Endothelial cell of umbilical vein (primary cell): ENCODE measurements around the gene GNB1. TPM values are rescaled to one million over a fixed set of nuclear protein-coding genes. Genes with fewer than 3 reads are reported as not detected.
A peak's percentile ranks its signal among the peaks of the same experiment; 100 is the strongest.

ENCODE experiments used
- BruUV-seq: library from RNA; stranded (reverse); fragments of 400-500 nt; replicated peaks from 2 replicates; lab custom pipeline; 2021; lab: Mats Ljungman, UMichigan
- CTCF ChIA-PET: fragments of 300-600, 350-600 bp; sonication (Branson Sonifier 250); formaldehyde crosslinking; loops from one replicate; lab custom pipeline; 2021; ENCODE audit warnings: antibody characterized with exemption, inconsistent platforms; lab: Charles Lee
- POLR2A ChIA-PET: fragments of 300-600, 350-600 bp; sonication (Branson Sonifier 250); formaldehyde crosslinking; loops from one replicate; lab custom pipeline; 2021; ENCODE audit warnings: antibody characterized with exemption, inconsistent platforms; lab: Charles Lee
- DNase-seq: peaks from one replicate; pipeline ENCODE4 v3.0.0-alpha.2; 2011; ENCODE audit warnings: low read depth, low spot score
- FAIRE-seq: peaks from 2 replicates; lab custom pipeline; 2011; peaks lifted over from hg19 to GRCh38; lab: Jason Lieb, UNC
- H2AFZ ChIP-seq: 2 replicates; pipeline ENCODE4 v1.6.0; 2012; ENCODE audit warnings: low read depth, low read length, control low read depth, inconsistent platforms
- H3K27ac ChIP-seq: 2 replicates; pipeline ENCODE4 v1.5.1; 2011; ENCODE audit warnings: low read depth, mild to moderate bottlenecking, control low read depth, low read length, moderate library complexity; ENCODE audit not compliant: insufficient read depth
- H3K27me3 ChIP-seq, 2 experiments: 2 replicates each; pipeline versions ENCODE4 v1.6.0 to v1.6.1; 2011; ENCODE audit warnings: low read length in 2 of 2, mixed read lengths in 1 of 2; ENCODE audit not compliant: control insufficient read depth in 2 of 2, insufficient read depth in 2 of 2
- H3K36me3 ChIP-seq, 2 experiments: 2 replicates in 1 of 2; 3 replicates in 1 of 2; pipeline ENCODE4 v1.5.1; 2011; ENCODE audit warnings: low read length in 2 of 2, mild to moderate bottlenecking in 1 of 2, moderate library complexity in 1 of 2; ENCODE audit not compliant: control insufficient read depth in 2 of 2, insufficient read depth in 2 of 2; ENCODE audit errors: extremely low read depth in 1 of 2
- H3K4me1 ChIP-seq: 3 replicates; pipeline ENCODE4 v1.5.1; 2011; ENCODE audit warnings: mild to moderate bottlenecking, low read length; ENCODE audit not compliant: control insufficient read depth, insufficient read depth; ENCODE audit errors: extremely low read depth
- H3K4me2 ChIP-seq: 2 replicates; pipeline ENCODE4 v1.6.1; 2011; ENCODE audit warnings: low read length, control low read depth, mixed read lengths; ENCODE audit not compliant: insufficient read depth
- H3K4me3 ChIP-seq, 3 experiments: fragments of 200-600 bp in 1 of 3; sonication (generic), shearing (Covaris generic) in 1 of 3; replicated peaks in 1 of 3; 2 replicates each; pipeline ENCODE4 v1.5.1; 2011 to 2016; ENCODE audit warnings: control low read depth in 3 of 3, low read length in 3 of 3, mild to moderate bottlenecking in 2 of 3, inconsistent platforms in 1 of 3, low read depth in 1 of 3, moderate library complexity in 1 of 3; ENCODE audit not compliant: insufficient read depth in 1 of 3
- H3K79me2 ChIP-seq: 2 replicates; pipeline ENCODE4 v1.6.0; 2012; ENCODE audit warnings: low read length, inconsistent platforms; ENCODE audit not compliant: control insufficient read depth, insufficient read depth
- H3K9ac ChIP-seq: replicated peaks from 2 replicates; pipeline ENCODE3; 2011; ENCODE audit warnings: low read length, control low read depth; ENCODE audit not compliant: insufficient read depth; ENCODE audit errors: extremely low read depth
- H3K9me1 ChIP-seq: replicated peaks from 3 replicates; pipeline ENCODE4 v1.6.0; 2011; ENCODE audit warnings: mild to moderate bottlenecking, low read length; ENCODE audit not compliant: control insufficient read depth, insufficient read depth; ENCODE audit errors: extremely low read depth
- H3K9me3 ChIP-seq: replicated peaks from 2 replicates; pipeline ENCODE4 v1.5.1; 2012; ENCODE audit warnings: low read length, inconsistent platforms; ENCODE audit not compliant: control insufficient read depth, insufficient read depth
- H4K20me1 ChIP-seq: replicated peaks from 2 replicates; pipeline ENCODE3; 2011; ENCODE audit warnings: mild to moderate bottlenecking, low read length; ENCODE audit not compliant: control insufficient read depth, insufficient read depth; ENCODE audit errors: extremely low read depth
- EZH2 ChIP-seq: IDR thresholded peaks from 2 replicates; pipeline ENCODE4 v1.6.1; 2012; ENCODE audit warnings: borderline replicate concordance, low read depth, mild to moderate bottlenecking, moderate library complexity, low read length, inconsistent platforms; ENCODE audit not compliant: severe bottlenecking
- FOS ChIP-seq: IDR thresholded peaks from 2 replicates; pipeline ENCODE4 v1.6.1; 2011; ENCODE audit warnings: mild to moderate bottlenecking, low read length, moderate library complexity, borderline replicate concordance; ENCODE audit not compliant: insufficient read depth
- GATA2 ChIP-seq: IDR thresholded peaks from 2 replicates; pipeline ENCODE4 v1.7.0; 2011; ENCODE audit warnings: low read depth, mild to moderate bottlenecking, moderate library complexity, mixed read lengths, low read length; ENCODE audit not compliant: insufficient read length, insufficient read depth
- JUN ChIP-seq: IDR thresholded peaks from 2 replicates; pipeline ENCODE4 v1.6.1; 2011; ENCODE audit warnings: borderline replicate concordance, low read depth; ENCODE audit not compliant: insufficient read length, insufficient read depth
- MYC ChIP-seq: IDR thresholded peaks from one replicate; pipeline ENCODE4 v1.6.1; 2011; ENCODE audit warnings: mild to moderate bottlenecking, low read depth, low read length
- POLR2A ChIP-seq: IDR thresholded peaks from 2 replicates; pipeline ENCODE4 v1.6.1; 2012; ENCODE audit warnings: low read depth, mild to moderate bottlenecking, control low read depth, low read length
- POLR2AphosphoS5 ChIP-seq: IDR thresholded peaks from 2 replicates; pipeline ENCODE4 v1.6.1; 2012; ENCODE audit warnings: low read depth, mild to moderate bottlenecking, control low read depth, low read length, moderate library complexity; ENCODE audit not compliant: insufficient read depth
- dilution Hi-C: fragments of 300-500 bp; cut with MboI; formaldehyde crosslinking; loops from one replicate; pipeline ENCODE4 v1.15.0; 2019; ENCODE audit warnings: low sequenced_read_pairs; ENCODE audit not compliant: extremely low pct_ligation_motif_present
- intact Hi-C: fragments of 100-400 bp; cut with micrococcal nuclease; formaldehyde crosslinking; loops from one replicate; pipeline ENCODE4 v1.10.0; 2022
- polyA plus RNA-seq, 4 experiments: library from polyadenylated mRNA; depleted of rRNA in 3 of 4; stranded (reverse) in 3 of 4; unstranded in 1 of 4; fragments of >200 nt; gene quantifications; 2 replicates each; pipeline versions ENCODE4 v1.2.1 to v1.2.3, GENCODE V29; 2011 to 2012; ENCODE audit warnings: missing spikeins in 1 of 4
- total RNA-seq: library from RNA; stranded (reverse); gene quantifications from 2 replicates; pipeline ENCODE4 v1.2.3, GENCODE V29; 2021
- TF ChIP-seq, protein P1 (sequence below), 2 donors: IDR thresholded peaks; 1 replicate in 1 of 2; 2 replicates in 1 of 2; pipeline ENCODE4 v1.5.1; 2011; ENCODE audit warnings: low read length in 2 of 2, mild to moderate bottlenecking in 2 of 2, moderate library complexity in 2 of 2, control low read depth in 1 of 2, inconsistent platforms in 1 of 2, low read depth in 1 of 2; ENCODE audit not compliant: insufficient read depth in 1 of 2; ENCODE audit errors: extremely low read depth in 1 of 2
- TF ChIP-seq, protein P2 (sequence below): IDR thresholded peaks from 2 replicates; pipeline ENCODE4 v1.6.1; 2011; ENCODE audit not compliant: insufficient read depth, insufficient read length

The GNB1 gene
- total and polyA plus RNA-seq, 2 donors (not counting 3 experiments of a cell fraction or from before 2014, with no cell fraction given), result 501 to 529 TPM

DNA sequence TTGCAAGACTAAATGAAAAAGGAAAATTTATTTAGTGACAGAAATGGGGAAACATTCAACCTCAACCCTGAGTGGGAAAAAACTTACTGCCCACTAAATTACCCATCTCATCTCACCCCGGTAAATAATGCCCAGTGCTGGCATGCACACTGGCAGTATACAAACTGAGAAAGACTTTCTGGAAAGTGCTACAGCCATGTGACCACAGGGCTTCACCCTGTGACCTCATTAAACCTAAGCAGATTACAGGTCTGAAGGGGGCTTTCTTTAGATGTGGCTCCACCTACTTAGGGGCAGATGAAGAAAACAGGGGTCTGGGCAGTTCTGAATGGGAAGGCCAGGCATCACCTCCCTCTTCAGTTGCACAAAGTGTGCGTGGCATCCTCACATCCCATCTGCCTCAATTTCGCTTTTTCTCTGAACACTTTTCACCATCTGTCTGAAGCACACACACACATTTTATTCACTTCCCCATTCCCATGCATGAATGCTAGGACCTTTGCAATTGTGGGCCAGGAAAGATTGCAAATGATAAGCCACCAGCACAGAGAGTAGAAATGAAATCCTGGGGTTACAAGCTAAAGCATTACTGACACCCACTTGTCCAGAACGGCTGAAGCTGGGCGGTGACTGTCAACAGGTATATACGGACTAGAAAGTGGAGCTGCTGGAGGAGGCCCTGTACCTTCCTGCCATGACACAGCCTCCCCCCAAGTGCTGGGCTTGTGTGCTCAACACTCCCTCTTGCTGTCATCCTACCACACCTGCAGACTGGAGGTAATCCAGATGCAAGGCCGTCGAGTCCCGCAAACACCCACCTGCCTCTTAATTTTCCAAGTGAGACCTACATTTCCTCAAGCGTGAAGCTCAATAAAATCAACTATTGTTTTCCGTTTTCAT, 115.3 kb downstream of the GNB1 start:
- Histone ChIP-seq H3K4me3 (no peak overlapping the region), H3K4me2 (no peak overlapping the region), H3K79me2 (peaks cover 61% of the 10 kb centered on the region), H3K27me3 (no peaks in the 10 kb centered on the region), H3K9me3 (no peaks in the 10 kb centered on the region), H3K27ac (no peak overlapping the region), H4K20me1 (no peaks in the 10 kb centered on the region), H3K9me1 (no peaks in the 10 kb centered on the region), H3K9ac (no peak overlapping the region), H2AFZ (no peak overlapping the region), H3K36me3 (no peaks in the 10 kb centered on the region), H3K4me1 (peaks cover 7% of the 10 kb centered on the region)
- intact Hi-C loops (no loop called here), dilution Hi-C loops (no loop called here)
- FAIRE-seq (peak; percentile 24), DNase-seq (no peak)
- ChIA-PET POLR2A (no interaction called here), CTCF (interaction anchor here (2.1 kb wide), 1 partner anchor 130 kb away, joined by 10 read pairs; no protein-coding TSS in a partner anchor)
- BruUV-seq, result no TSS peak
- TF ChIP-seq, protein P1, sequence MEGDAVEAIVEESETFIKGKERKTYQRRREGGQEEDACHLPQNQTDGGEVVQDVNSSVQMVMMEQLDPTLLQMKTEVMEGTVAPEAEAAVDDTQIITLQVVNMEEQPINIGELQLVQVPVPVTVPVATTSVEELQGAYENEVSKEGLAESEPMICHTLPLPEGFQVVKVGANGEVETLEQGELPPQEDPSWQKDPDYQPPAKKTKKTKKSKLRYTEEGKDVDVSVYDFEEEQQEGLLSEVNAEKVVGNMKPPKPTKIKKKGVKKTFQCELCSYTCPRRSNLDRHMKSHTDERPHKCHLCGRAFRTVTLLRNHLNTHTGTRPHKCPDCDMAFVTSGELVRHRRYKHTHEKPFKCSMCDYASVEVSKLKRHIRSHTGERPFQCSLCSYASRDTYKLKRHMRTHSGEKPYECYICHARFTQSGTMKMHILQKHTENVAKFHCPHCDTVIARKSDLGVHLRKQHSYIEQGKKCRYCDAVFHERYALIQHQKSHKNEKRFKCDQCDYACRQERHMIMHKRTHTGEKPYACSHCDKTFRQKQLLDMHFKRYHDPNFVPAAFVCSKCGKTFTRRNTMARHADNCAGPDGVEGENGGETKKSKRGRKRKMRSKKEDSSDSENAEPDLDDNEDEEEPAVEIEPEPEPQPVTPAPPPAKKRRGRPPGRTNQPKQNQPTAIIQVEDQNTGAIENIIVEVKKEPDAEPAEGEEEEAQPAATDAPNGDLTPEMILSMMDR (IDR thresholded peaks at IDR 0.05; ENCODE audit: extremely low read depth in 1 of 2, insufficient read depth in 1 of 2, low read depth in 1 of 2, low read length in 2 of 2), result no peak
- TF ChIP-seq POLR2A, result peak; percentile 18

DNA sequence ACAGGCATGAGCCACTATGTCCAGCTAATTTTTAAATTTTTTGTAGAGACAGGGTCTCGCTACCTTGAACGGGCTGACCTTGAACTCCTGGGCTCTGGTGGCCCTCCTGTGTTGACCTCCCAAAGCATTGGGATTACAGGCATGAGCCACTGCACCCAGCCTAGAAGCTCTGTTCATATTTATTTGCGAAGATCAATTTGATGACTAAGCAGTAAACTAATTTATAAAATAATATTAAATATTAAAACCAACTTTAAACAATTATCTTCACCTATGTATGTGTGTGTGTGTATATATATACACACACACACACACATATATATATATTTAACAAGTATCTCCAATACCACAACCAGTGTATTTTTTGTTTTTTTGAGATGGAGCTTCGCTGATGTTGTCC, 117.0 kb downstream of the GNB1 start:
- intact Hi-C loops, result no loop called here
- no peak for FAIRE-seq
- H3K27me3 ChIP-seq, result no peaks in the 10 kb centered on the region
- peaks cover 7% of the 10 kb centered on the region for H3K4me1 ChIP-seq
- H3K9me1 ChIP-seq, result no peaks in the 10 kb centered on the region
- no peak overlapping the region for H3K27ac ChIP-seq
- ChIA-PET CTCF (interaction anchor here (1.2 to 1.3 kb wide), 2 partner anchors 15 to 132 kb away, joined by 4 to 5 read pairs; no protein-coding TSS in a partner anchor), POLR2A (no interaction called here)
- no peak overlapping the region for H3K9ac ChIP-seq
- H3K9me3 ChIP-seq, result no peaks in the 10 kb centered on the region
- dilution Hi-C loops, result no loop called here
- no peak for DNase-seq
- peaks cover 75% of the 10 kb centered on the region for H3K79me2 ChIP-seq
- no peak overlapping the region for H2AFZ ChIP-seq
- no peaks in the 10 kb centered on the region for H3K36me3 ChIP-seq
- H4K20me1 ChIP-seq, result peaks cover 2% of the 10 kb centered on the region
- no TSS peak for BruUV-seq
- H3K4me2 ChIP-seq, result no peak overlapping the region
- TF ChIP-seq GATA2 (no peak), POLR2A (no peak), JUN (no peak), POLR2AphosphoS5 (no peak), FOS (no peak), MYC (no peak), EZH2 (no peak)
- TF ChIP-seq, protein P1 (IDR thresholded peaks at IDR 0.05; ENCODE audit: extremely low read depth in 1 of 2, insufficient read depth in 1 of 2, low read depth in 1 of 2, low read length in 2 of 2), result no peak
- TF ChIP-seq, protein P2, sequence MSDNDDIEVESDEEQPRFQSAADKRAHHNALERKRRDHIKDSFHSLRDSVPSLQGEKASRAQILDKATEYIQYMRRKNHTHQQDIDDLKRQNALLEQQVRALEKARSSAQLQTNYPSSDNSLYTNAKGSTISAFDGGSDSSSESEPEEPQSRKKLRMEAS, result no peak
- H3K4me3 ChIP-seq, result no peak overlapping the region
